Iris pigment epithelial cell (primary cell): ENCODE results near the gene MRAS.
A peak's percentile ranks its signal among the peaks of the same experiment; 100 is the strongest.
"Not testable (repeated sequence)": the region's sequence is repeated elsewhere in the genome, so short reads cannot be mapped to it uniquely, and the experiment has no call there.

ENCODE experiments used
- DNase-seq: peaks from one replicate; pipeline ENCODE4 v3.0.0-alpha.2; 2011; ENCODE audit warnings: low read depth

MRAS gene

DNA sequence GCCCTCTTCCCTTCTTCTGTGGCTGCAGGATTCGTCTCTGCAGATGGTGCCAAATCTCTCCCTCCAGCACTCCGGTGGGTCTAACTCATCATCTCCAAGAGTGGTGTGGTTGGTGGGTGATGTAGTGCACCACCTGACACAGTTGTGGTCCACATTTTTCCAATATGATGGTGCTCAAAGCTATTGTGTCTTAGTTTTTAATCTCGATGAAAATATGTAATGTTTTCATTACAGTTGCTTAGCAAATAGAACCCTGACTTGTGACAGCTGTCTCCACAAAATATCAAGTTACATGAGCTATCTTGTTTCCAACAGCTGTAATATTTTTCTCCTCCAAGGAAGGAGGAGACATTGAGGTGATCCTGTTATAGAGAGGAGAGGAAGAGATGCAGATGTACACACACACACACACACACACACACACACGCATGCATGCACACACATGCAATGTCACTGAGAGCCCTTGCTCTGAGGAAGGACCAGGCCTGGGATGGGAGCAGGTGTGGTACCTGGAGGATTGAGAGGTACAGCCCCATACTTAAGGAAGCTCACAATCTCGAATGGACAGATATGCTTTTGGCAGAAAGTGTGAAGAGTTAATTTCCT lies 70.3 kb downstream of the MRAS start:
- DNase-seq = no peak

DNA sequence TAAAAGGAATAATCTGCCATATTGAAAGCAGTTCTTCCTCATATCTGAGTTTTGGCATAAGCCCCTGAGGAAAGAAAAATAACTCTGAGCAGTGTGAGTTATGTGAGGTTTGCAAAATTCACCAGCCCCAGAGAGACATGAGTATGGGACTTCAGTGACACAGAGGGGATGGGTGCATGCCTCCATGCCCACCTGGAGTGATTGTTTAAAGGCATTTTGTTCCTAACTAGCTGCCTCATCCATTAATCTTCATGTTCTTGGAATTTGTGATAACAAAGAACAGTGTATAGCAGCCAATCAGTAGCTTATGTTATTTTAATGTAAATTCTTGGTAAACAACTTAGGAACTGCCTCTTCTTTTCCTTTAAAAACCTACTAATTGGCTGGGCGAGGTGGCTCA lies 74.9 kb downstream of the MRAS start:
- no peak for DNase-seq

DNA sequence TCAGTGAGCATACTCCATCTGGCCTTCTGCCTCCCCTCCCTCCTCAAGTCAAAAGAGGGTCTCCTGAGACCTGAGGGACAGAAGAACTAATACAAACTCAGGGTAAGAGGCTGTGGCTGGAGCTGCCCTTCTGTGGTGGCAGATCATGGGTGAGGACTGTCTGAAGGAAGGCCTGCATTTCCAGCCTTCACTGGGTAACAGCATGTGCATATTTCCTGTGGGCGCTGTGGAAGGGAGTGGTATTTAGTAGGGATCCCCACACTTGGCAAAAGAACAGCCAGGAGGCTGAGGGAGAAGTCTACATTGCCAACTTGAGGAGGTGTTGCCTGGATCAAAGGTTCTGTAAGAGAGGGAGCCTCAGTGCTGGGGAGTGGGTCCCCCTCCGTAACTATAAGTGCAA lies 75.9 kb downstream of the MRAS start:
- no peak for DNase-seq

DNA sequence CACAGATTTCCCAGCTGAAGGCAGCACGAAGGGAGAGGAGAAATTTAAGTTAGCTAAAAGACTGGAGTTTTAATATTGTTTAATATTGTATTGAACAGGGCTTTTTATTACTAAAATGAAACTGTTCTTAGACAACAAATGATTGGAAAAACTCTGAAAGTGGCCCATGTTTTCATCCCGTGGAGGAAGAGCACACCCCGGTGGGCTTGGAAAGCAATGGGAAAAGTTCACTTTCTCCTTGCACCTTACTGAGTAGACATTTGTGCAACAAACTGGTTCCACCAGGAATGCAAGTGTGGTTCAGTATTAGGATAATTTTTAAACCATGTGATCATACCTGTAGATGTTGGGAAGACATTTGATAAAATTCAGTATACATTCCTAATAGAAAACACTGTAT lies 77.8 kb downstream of the MRAS start:
- peak; percentile 26 for DNase-seq

DNA sequence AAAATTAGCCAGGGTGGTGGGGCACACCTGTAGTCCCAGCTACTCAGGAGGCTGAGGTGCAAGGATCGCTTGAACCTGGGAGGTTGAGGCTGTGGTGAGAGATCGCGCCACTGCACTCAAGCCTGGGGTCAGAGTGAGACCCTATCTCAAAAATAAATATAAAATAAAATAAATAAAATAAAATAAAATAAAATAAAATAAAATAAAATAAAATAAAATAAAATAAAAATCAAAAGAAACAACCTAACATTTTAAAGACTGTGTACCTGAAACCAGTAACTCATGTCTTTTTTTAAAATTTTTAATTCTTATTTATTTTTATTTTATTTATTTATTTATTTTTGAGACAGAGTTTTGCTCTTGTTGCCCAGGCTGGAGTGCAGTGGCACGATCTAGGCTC lies 78.4 kb downstream of the MRAS start:
- DNase-seq = not testable (repeated sequence)

DNA sequence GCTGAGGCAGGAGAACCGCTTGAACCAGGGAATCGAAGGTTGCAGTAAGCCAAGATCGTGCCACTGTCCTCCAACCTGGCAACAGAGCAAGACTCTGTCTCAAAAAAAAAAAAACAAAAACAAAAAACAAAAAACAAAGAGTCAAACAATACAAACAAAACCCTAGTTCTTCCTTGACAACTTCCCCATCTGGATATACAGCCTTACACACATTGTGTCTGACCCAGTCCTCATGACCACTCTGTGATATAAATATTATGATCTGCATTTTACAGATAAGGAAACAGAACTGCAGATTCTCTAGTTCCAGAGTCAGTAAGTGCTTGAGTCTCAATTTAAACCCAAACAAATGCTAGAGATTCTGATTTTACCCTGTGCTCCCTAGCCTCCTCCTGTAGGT lies 81.3 kb downstream of the MRAS start:
- no peak for DNase-seq

GRCh38 chr3:138432576-138433240 lies 84.3 kb downstream of the MRAS start:
- no peak for DNase-seq

DNA sequence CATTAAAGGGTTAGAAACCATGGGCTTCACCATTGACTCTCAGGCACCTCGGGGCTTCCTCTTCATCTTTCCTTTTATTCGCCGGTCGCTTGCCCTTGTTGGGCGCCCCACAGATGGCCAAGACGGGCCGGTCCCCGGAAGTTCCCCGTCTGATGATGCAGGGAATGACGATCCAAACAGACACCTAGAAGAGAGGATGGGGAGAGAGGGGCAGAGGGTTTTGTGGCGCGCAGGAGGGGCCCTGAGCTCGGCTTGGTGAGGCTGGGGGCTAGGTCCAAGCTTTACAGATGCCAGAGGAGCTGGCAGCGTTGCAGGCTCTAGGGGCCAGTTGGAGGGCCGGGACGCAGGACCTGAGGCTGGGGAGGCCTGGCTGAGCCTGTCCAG lies 85.5 kb downstream of the MRAS start:
- no peak for DNase-seq

GRCh38 chr3:138434276-138434874 lies 86.0 kb downstream of the MRAS start, which contains the start of gene ESYT3:
TSS of gene ESYT3 (plus strand) at chr3:138434616. CDS start at chr3:138434799, 183 bp downstream.
- DNase-seq = peak; percentile 74

- DNase-seq = peak; percentile 28
Measured at GRCh38 chr3:138434875-138435772, 86.7 kb downstream of the MRAS start.

DNA sequence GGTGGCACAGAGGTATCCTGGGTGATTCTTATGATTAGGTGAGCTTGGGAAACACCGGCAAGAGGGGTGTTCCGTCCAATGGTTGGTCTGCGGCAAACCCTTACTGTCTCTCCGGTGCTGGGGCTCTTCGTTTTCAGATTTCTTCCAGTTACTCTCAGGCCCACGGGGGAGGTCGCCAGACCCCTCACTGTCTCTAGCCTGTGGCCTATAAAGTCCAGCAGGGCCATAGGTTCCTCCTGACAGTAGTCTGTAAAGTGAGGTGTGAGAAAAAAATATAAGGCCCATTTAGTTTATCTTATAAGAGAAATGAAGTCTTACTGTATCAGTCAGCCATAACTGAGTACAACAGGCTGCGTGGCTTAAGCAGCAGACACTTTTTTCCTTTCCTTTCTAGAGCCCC lies 87.5 kb downstream of the MRAS start:
- no peak for DNase-seq

DNA sequence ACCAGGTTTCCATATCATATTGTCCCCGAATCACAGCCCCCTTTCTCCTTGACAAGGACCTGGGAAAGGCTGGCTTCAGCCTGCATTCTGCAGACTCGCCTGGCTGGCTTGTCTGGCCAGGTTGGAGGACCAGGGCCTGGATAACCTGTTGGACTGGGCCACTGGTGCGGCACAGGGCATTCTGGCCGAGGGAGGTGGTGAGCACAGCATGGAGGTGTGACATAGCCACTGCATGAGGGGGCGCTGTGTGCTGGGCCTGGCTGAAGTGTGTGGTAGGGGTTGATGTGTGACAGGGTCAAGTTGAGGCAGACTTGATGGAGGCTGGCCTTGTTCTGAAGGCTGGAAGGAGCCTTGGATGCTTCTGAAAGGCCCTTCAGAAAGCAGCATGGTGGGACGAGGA lies 88.9 kb downstream of the MRAS start:
- DNase-seq = no peak

GRCh38 chr3:138438896-138439295 lies 90.5 kb downstream of the MRAS start:
- no peak for DNase-seq

DNA sequence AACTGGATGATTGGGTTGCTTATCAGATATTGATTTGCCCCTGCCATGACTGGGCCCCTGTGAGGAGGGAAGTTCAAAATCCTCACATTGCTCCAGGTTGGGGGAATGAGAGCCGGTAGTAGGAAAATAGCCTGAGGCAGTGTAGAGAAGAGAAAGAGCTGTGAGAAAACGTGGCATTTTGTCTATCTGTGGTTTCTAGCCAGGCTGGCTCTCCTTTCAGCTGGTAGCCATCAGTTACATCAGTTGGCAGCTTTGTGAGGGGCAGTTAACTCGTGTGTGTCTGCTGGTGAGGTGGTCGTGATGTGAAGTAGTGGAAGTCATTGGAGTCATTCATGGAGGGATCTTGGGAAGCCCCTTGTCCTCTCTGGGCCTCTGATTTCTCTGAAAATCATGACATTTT lies 91.3 kb downstream of the MRAS start:
- no peak for DNase-seq

DNA sequence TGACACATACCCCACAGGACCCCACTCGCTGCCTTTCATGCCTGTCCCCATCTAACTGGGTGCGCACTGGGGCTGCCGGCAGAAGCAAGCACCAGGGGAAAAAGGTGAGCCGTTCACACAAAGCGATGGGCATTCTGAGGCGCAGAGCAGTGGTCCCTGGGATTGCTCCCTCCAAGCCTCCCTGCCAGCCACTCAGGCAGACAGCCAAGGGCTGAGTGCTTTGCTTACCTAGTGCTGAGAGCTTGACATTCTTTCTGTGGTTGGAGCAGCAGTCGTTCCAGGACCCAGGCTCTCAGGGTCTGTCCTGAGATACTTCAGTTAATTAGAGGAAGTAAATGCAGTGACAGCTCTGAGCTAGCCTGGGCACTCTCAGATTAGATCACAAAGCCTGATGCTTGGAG lies 91.7 kb downstream of the MRAS start:
- peak; percentile 24 for DNase-seq

DNA sequence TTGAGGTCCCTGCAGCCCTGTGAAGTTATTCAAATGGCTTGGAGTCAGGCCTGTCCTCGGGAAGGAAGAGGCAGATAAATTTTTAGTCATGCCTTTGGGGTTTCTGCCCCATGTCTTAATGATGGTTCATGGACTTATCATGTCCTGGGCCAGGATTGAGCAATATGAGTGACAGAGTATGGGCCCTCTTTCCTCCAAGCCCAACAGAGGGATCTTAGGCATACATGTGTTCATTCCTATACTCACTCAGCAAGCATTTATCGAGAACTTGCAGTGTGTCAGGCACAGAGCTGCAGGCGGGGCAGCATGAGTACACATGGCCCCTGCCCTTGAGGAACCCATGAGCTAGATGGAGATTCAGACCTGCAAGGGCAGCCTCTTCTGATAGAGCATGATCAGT lies 92.2 kb downstream of the MRAS start:
- DNase-seq = peak; percentile 68

DNA sequence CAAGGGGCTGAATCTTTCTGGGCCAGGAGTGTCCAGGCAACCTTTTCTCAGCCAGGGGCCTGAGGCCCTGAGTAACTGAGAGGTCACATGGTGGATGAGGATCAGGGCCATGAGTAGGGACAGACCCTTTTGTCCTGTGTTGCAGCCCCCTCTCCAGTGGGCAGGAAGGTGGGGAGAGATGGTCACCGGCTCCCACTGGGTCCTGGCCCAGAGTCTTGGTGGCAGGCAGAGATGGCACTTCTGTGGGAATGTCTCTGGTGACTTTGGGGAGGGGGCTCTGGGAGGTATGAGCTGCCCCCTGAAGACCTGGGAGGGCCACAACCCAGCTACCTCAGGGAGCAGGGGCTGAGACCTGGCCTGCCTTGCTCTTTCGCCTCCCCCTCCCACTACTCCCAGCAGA lies 92.9 kb downstream of the MRAS start:
- no peak for DNase-seq

GRCh38 chr3:138441742-138442141 lies 93.4 kb downstream of the MRAS start:
- peak; percentile 56 for DNase-seq

- DNase-seq = peak; percentile 82
Measured at GRCh38 chr3:138442433-138442832, 94.1 kb downstream of the MRAS start.

DNA sequence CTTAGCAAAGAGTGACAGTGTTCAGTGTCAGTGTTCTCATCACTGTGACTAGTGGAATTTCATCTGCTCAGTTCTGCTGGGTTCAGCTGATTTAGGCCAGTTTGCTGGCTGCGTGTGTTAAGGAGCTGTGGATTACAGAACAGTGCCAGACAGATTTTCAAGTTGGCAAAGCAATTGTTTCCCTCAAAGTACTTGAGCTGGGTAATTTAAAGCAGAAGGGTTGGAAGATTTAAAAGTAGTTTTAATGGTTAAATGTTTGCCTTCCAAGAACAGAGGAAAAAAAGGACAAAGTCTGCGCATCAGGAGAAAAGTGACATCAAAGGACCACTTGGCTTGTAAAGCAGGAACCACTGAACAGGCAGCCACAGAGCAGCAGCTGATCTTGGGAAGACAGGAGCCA lies 94.7 kb downstream of the MRAS start:
- DNase-seq = no peak

DNA sequence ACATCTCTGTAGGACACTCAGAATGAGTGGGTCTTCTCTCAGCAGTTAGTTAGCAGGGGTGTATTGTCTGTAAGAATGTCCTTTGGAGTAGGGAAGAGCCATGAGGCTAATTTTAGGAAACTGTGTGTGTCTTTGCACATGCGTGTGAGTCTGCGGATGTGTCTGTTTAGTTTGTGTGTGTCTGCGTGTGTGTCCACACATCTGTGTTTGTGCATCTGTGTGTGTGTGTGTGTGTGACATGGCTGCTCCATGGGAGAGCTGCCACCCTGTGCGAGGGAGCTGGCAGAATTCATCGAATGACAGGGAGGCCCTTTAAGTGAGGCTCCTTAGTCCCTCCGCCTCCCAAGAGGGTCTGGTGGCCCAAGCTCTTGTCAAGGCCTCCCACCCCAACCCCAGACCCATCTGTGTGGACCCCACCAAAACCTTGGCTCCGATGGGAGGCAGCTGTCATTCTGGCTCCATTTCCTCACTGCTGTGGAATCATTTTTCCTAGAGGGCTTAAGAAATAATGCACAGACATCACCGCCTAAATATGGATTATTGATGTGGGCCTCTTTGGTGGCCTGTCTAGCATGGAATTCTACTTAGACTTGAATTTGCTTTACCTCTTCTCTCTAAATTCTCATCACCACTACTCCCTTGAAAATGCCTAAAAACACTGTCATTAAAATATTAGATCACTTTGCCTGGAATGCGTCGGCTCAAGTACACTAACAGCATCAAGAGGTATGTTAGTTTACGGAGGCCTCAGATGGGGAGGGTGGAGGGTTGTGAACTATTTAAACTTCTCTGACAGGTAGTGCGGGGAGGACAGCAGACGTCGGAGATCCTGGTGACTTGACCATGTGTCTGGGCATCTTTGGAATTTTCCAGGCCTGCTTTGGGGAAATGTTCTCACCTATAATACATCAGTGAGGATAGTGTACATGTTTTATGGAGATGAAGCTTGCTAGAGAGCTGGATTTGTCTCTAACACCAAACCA lies 95.4 kb downstream of the MRAS start:
- no peak for DNase-seq
